ENCODE results near the gene RASAL1. TPM values are rescaled to one million over a fixed set of nuclear protein-coding genes. Genes with fewer than 3 reads are reported as not detected.

Gene RASAL1
- polyA plus RNA-seq, 1 donor (not counting 4 experiments of a cell fraction or from before 2014, with no cell fraction given), result 0.05 TPM

- no peak overlapping the region for H3K4me2 ChIP-seq (ENCODE audit: control insufficient read depth, extremely low read depth, insufficient read depth, low read depth, low read length)
- no peak overlapping the region for H3K4me3 ChIP-seq (ENCODE audit: control insufficient read depth in 2 of 3, extremely low read depth in 1 of 3, insufficient read depth in 2 of 3, low read depth in 1 of 3, low read length in 3 of 3)
- H3K27ac ChIP-seq (ENCODE audit: control insufficient read depth, insufficient read depth, low read length), result no peak overlapping the region
- no peaks in the 10 kb centered on the region for H3K79me2 ChIP-seq (ENCODE audit: control insufficient read depth, insufficient read depth, low read length)
- no peak overlapping the region for H2AFZ ChIP-seq (ENCODE audit: control insufficient read depth, low read length)
- no peaks in the 10 kb centered on the region for H3K9me1 ChIP-seq (ENCODE audit: control insufficient read depth, extremely low read depth, insufficient read depth, low read length)
- FAIRE-seq (no peak), DNase-seq (ENCODE audit: low read depth, low spot score) (no peak)
- no peak for TF ChIP-seq EZH2 (IDR thresholded peaks at IDR 0.05; ENCODE audit: low read length)
- no peak for TF ChIP-seq CTCF (optimal IDR thresholded peaks at IDR 0.05 in 1 of 3, IDR thresholded peaks at IDR 0.05 in 1 of 3, conservative IDR thresholded peaks at IDR 0.05 in 1 of 3; ENCODE audit: extremely low read depth in 1 of 3, insufficient read depth in 2 of 3, low read length in 3 of 3)
- no peaks in the 10 kb centered on the region for H3K36me3 ChIP-seq (ENCODE audit: control insufficient read depth in 2 of 2, extremely low read depth in 1 of 2, insufficient read depth in 2 of 2, low read length in 2 of 2)
- peaks cover 4% of the 10 kb centered on the region for H3K27me3 ChIP-seq (ENCODE audit: control insufficient read depth, extremely low read depth, insufficient read depth, low read length)
- dilution Hi-C loops (cut with MboI; ENCODE audit: extremely low pct_ligation_motif_present, low sequenced_read_pairs), result no loop called here
- H3K9ac ChIP-seq (ENCODE audit: control insufficient read depth, extremely low read depth, insufficient read depth, low read length), result no peak overlapping the region
- H3K4me1 ChIP-seq (ENCODE audit: control insufficient read depth, extremely low read depth, insufficient read depth, low read length), result no peaks in the 10 kb centered on the region
- H4K20me1 ChIP-seq (ENCODE audit: control insufficient read depth, extremely low read depth, insufficient read depth, low read length), result no peaks in the 10 kb centered on the region
- H3K9me3 ChIP-seq (ENCODE audit: control insufficient read depth, low read depth, low read length), result no peaks in the 10 kb centered on the region
Measured at GRCh38 chr12:113090740-113091139, 44.8 kb downstream of the RASAL1 start.

GRCh38 chr12:113089839-113090238 is 45.7 kb downstream of the RASAL1 start:
- H3K27me3 ChIP-seq (ENCODE audit: control insufficient read depth, extremely low read depth, insufficient read depth, low read length), result peaks cover 4% of the 10 kb centered on the region
- no peaks in the 10 kb centered on the region for H3K79me2 ChIP-seq (ENCODE audit: control insufficient read depth, insufficient read depth, low read length)
- H4K20me1 ChIP-seq (ENCODE audit: control insufficient read depth, extremely low read depth, insufficient read depth, low read length), result no peaks in the 10 kb centered on the region
- H3K4me1 ChIP-seq (ENCODE audit: control insufficient read depth, extremely low read depth, insufficient read depth, low read length), result no peaks in the 10 kb centered on the region
- no peak overlapping the region for H3K4me3 ChIP-seq (ENCODE audit: control insufficient read depth in 2 of 3, extremely low read depth in 1 of 3, insufficient read depth in 2 of 3, low read depth in 1 of 3, low read length in 3 of 3)
- no peak overlapping the region for H2AFZ ChIP-seq (ENCODE audit: control insufficient read depth, low read length)
- dilution Hi-C loops (cut with MboI; ENCODE audit: extremely low pct_ligation_motif_present, low sequenced_read_pairs), result no loop called here
- no peak overlapping the region for H3K4me2 ChIP-seq (ENCODE audit: control insufficient read depth, extremely low read depth, insufficient read depth, low read depth, low read length)
- no peaks in the 10 kb centered on the region for H3K9me1 ChIP-seq (ENCODE audit: control insufficient read depth, extremely low read depth, insufficient read depth, low read length)
- FAIRE-seq, result no peak
- H3K9me3 ChIP-seq (ENCODE audit: control insufficient read depth, low read depth, low read length), result no peaks in the 10 kb centered on the region
- no peak for DNase-seq (ENCODE audit: low read depth, low spot score)
- no peaks in the 10 kb centered on the region for H3K36me3 ChIP-seq (ENCODE audit: control insufficient read depth in 2 of 2, extremely low read depth in 1 of 2, insufficient read depth in 2 of 2, low read length in 2 of 2)
- no peak overlapping the region for H3K9ac ChIP-seq (ENCODE audit: control insufficient read depth, extremely low read depth, insufficient read depth, low read length)
- no peak overlapping the region for H3K27ac ChIP-seq (ENCODE audit: control insufficient read depth, insufficient read depth, low read length)
- TF ChIP-seq CTCF (optimal IDR thresholded peaks at IDR 0.05 in 1 of 3, IDR thresholded peaks at IDR 0.05 in 1 of 3, conservative IDR thresholded peaks at IDR 0.05 in 1 of 3; ENCODE audit: extremely low read depth in 1 of 3, insufficient read depth in 2 of 3, low read length in 3 of 3) (no peak), EZH2 (IDR thresholded peaks at IDR 0.05; ENCODE audit: low read length) (no peak)

Data from keratinocyte (primary cell).